ENCODE results near the gene VPS13D. TPM values are rescaled to one million over a fixed set of nuclear protein-coding genes. Genes with fewer than 3 reads are reported as not detected.

VPS13D gene
- polyA plus RNA-seq, 1 of the 3 experiments (the other 2 are of a cell fraction) = 15.0 TPM

DNA sequence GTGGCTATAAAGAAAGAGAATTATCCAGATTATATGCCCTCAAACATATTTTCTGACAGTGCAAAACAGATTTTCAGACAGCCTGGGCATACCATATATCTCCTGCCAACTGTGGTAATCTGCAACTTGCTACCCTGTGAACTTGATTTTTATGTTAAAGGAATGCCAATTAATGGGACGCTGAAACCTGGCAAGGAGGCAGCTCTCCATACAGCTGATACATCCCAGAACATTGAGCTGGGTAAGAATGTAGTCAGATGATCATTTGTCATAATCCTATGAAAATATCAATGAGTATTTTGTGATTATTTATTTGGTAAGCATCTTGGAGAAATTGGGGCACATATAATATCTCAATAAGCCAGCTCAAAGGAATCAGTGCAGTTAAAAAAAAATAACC, 124.2 kb downstream of the VPS13D start:
- ChIA-PET POLR2A (no interaction called here), CTCF (interaction anchor here (0.8 to 1.3 kb wide), 4 partner anchors 15 to 305 kb away, joined by 3 read pairs; no protein-coding TSS in a partner anchor)
- H3F3A ChIP-seq (replicated peaks; ENCODE audit: insufficient read depth) = peaks cover 8% of the 10 kb centered on the region
- H3K27ac ChIP-seq (ENCODE audit: low read depth in 2 of 2, low read length in 1 of 2) = no peak overlapping the region
- H3K9me3 ChIP-seq = peaks cover 5% of the 10 kb centered on the region; the same call in 1 of the 2 replicates
- peaks cover 60 to 61% of the 10 kb centered on the region in 2 experiments for H3K36me3 ChIP-seq (replicated peaks in 1 of 2; ENCODE audit: control insufficient read depth in 1 of 2, insufficient read depth in 2 of 2, low read length in 1 of 2)
- no peaks in the 10 kb centered on the region for H3K27me3 ChIP-seq (ENCODE audit: insufficient read depth)
- no peak overlapping the region for H3K4me2 ChIP-seq
- H3K79me2 ChIP-seq (ENCODE audit: insufficient read depth) = no peaks in the 10 kb centered on the region
- H3K9me2 ChIP-seq = no peaks in the 10 kb centered on the region
- no peak overlapping the region for H3K9ac ChIP-seq
- H2AFZ ChIP-seq (ENCODE audit: low read depth) = no peak overlapping the region
- 94% methylated on average over 1 of the region's 1 CpG for WGBS (ENCODE audit: low lambda C conversion rate)
- H3K4me1 ChIP-seq (ENCODE audit: control insufficient read depth in 1 of 2, insufficient read depth in 2 of 2, low read depth in 1 of 2, low read length in 1 of 2) = no peaks in the 10 kb centered on the region
- no peaks in the 10 kb centered on the region for H4K20me1 ChIP-seq (ENCODE audit: insufficient read depth)
- TF ChIP-seq, protein P1, sequence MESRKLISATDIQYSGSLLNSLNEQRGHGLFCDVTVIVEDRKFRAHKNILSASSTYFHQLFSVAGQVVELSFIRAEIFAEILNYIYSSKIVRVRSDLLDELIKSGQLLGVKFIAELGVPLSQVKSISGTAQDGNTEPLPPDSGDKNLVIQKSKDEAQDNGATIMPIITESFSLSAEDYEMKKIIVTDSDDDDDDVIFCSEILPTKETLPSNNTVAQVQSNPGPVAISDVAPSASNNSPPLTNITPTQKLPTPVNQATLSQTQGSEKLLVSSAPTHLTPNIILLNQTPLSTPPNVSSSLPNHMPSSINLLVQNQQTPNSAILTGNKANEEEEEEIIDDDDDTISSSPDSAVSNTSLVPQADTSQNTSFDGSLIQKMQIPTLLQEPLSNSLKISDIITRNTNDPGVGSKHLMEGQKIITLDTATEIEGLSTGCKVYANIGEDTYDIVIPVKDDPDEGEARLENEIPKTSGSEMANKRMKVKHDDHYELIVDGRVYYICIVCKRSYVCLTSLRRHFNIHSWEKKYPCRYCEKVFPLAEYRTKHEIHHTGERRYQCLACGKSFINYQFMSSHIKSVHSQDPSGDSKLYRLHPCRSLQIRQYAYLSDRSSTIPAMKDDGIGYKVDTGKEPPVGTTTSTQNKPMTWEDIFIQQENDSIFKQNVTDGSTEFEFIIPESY (IDR thresholded peaks at IDR 0.05; ENCODE audit: borderline replicate concordance, low read depth) = no peak
- TF ChIP-seq RCOR1 (IDR thresholded peaks at IDR 0.05; ENCODE audit: low read length) = no peak
- no peak overlapping the region for H3K4me3 ChIP-seq (ENCODE audit: low read depth in 2 of 2, low read length in 1 of 2)
- no peak for DNase-seq

DNA sequence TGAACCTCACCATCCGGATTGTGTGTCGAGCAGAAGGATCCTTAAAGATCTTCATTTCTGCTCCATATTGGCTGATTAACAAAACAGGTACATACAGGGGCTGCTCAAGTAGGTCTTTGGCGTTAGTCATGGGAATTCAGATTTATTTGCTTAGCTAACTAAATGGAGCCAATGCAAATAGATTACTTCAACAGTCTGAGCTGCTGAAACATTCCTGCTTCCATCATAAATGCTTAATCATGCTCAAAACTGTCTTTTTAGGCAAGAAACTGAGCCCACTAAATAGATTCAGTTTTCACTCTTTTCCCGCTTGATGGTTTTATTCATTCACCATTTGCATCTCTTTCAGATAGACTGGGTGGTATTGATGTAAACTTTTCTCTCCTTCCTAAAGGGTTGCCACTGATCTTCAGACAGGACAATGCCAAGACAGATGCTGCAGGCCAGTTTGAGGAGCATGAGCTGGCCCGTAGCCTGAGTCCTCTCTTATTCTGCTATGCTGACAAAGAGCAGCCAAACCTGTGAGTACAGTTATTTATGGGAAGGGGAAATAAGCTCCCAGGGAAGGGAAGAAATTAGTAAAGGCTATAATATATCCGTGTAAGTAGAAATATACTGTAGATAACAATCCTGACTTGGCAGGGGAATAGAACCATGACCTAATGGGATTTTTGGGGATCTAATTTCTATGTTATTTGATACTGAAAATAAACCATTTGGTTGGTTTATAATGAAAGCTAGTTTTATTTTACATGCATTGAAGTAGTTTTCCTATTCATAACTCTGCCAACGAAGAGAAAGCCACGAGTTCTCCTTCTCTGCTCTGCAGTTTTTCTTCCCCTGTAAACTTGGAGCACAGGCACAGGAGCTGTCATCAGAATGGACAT, 126.4 kb downstream of the VPS13D start:
- H3K27ac ChIP-seq (ENCODE audit: low read depth in 2 of 2, low read length in 1 of 2) = peak overlapping the region; percentile 16 to 66; a peak in 3 of 4 replicates

More for the DNA sequence above, 126.4 kb downstream of the VPS13D start:
- CTCF ChIA-PET = interaction anchor here (0.8 to 2.4 kb wide), 4 partner anchors 13 to 264 kb away, joined by 3 to 8 read pairs (median 4); no protein-coding TSS in a partner anchor
- Histone ChIP-seq H3K27me3 (ENCODE audit: insufficient read depth) (no peaks in the 10 kb centered on the region), H3F3A (replicated peaks; ENCODE audit: insufficient read depth) (peaks cover 8% of the 10 kb centered on the region), H4K20me1 (ENCODE audit: insufficient read depth) (no peaks in the 10 kb centered on the region), H3K79me2 (ENCODE audit: insufficient read depth) (no peaks in the 10 kb centered on the region), H3K4me3 (ENCODE audit: low read depth in 2 of 2, low read length in 1 of 2) (no peak overlapping the region), H3K4me2 (peak overlapping the region; percentile 15; the same call in 1 of the 2 replicates), H3K9ac (no peak overlapping the region), H3K9me2 (no peaks in the 10 kb centered on the region), H3K9me3 (no peaks in the 10 kb centered on the region), H3K36me3 (replicated peaks in 1 of 2; ENCODE audit: control insufficient read depth in 1 of 2, insufficient read depth in 2 of 2, low read length in 1 of 2) (peaks cover 50 to 51% of the 10 kb centered on the region in 2 experiments), H2AFZ (ENCODE audit: low read depth) (no peak overlapping the region), H3K4me1 (ENCODE audit: control insufficient read depth in 1 of 2, insufficient read depth in 2 of 2, low read depth in 1 of 2, low read length in 1 of 2) (no peaks in the 10 kb centered on the region)
- POLR2A ChIA-PET = no interaction called here
- 66% methylated on average over 8 of the region's 8 CpGs for WGBS (ENCODE audit: low lambda C conversion rate)
- no peak for DNase-seq
- TF ChIP-seq, protein P2, sequence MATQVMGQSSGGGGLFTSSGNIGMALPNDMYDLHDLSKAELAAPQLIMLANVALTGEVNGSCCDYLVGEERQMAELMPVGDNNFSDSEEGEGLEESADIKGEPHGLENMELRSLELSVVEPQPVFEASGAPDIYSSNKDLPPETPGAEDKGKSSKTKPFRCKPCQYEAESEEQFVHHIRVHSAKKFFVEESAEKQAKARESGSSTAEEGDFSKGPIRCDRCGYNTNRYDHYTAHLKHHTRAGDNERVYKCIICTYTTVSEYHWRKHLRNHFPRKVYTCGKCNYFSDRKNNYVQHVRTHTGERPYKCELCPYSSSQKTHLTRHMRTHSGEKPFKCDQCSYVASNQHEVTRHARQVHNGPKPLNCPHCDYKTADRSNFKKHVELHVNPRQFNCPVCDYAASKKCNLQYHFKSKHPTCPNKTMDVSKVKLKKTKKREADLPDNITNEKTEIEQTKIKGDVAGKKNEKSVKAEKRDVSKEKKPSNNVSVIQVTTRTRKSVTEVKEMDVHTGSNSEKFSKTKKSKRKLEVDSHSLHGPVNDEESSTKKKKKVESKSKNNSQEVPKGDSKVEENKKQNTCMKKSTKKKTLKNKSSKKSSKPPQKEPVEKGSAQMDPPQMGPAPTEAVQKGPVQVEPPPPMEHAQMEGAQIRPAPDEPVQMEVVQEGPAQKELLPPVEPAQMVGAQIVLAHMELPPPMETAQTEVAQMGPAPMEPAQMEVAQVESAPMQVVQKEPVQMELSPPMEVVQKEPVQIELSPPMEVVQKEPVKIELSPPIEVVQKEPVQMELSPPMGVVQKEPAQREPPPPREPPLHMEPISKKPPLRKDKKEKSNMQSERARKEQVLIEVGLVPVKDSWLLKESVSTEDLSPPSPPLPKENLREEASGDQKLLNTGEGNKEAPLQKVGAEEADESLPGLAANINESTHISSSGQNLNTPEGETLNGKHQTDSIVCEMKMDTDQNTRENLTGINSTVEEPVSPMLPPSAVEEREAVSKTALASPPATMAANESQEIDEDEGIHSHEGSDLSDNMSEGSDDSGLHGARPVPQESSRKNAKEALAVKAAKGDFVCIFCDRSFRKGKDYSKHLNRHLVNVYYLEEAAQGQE (IDR thresholded peaks at IDR 0.05; ENCODE audit: low read depth, low read length) = no peak
- TF ChIP-seq MEF2A (IDR thresholded peaks at IDR 0.05; ENCODE audit: borderline replicate concordance, low read depth) = no peak
- no peak for TF ChIP-seq RCOR1 (IDR thresholded peaks at IDR 0.05; ENCODE audit: low read length)

Measured in SK-N-SH (cell line).